T-helper 2 cell treated with Interferon-gamma antibody and Interleukin-4, amounts not matched to agents 100 ng/mL and 5 ng/mL, for 36 hours (primary cell): ENCODE measurements around the gene ZBED4. TPM values are rescaled to one million over a fixed set of nuclear protein-coding genes. Genes with fewer than 3 reads are reported as not detected.

ENCODE experiments used
- intact Hi-C: fragments of 100-400 bp; cut with micrococcal nuclease; formaldehyde crosslinking; loops from one replicate; pipeline ENCODE4 v1.15.1; 2023
- total RNA-seq: library from RNA; stranded (reverse); gene quantifications from 2 replicates; pipeline ENCODE4 v1.2.3, GENCODE V29; 2022

ZBED4 gene
- total RNA-seq, 1 donor from 2014 or later = 24.0 TPM

DNA sequence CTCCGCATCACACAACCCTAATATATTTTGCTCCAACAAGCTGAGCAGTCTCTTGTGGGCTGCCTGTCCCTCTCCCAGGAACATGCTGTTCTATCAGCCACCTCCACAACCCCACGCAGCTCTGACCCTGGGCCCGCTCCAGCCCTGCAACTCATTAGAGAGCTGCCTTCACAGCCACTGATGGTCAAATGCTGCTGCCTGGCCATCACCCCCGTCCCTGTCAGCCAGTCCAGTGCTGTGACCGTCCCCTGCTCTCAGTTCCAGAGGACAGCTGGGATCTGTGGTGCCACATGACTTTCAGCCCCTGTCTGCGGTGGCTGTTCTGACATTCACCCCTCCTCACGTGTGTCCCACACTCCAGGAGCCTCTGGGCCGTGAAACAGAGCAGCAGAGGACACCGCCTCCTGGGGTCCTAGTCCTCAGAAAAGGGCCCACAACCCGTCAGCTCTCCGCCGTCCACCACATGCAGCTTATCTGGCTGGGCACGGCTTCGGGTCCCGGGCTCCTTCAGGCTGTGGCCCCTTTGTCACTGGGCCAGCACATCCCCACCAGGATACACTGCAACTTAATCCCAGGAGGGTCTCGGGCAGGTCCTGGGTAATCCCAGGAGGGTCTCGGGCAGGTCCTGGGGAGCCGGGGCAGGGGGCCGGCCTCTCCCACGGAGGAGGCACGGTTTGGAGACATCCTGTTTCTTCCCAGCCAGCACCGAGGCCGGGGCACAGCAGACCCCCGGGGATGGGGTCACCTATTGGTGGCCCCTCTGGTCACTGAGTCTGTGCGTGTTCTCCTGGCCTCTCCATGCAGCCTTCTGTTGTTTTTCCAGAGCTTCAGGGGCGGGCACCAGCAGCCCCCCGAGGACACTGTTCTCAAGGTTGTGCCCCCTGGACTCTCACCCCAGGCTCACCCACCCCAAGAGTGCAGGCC lies 79.9 kb downstream of the ZBED4 start:
- intact Hi-C loops = no loop called here

DNA sequence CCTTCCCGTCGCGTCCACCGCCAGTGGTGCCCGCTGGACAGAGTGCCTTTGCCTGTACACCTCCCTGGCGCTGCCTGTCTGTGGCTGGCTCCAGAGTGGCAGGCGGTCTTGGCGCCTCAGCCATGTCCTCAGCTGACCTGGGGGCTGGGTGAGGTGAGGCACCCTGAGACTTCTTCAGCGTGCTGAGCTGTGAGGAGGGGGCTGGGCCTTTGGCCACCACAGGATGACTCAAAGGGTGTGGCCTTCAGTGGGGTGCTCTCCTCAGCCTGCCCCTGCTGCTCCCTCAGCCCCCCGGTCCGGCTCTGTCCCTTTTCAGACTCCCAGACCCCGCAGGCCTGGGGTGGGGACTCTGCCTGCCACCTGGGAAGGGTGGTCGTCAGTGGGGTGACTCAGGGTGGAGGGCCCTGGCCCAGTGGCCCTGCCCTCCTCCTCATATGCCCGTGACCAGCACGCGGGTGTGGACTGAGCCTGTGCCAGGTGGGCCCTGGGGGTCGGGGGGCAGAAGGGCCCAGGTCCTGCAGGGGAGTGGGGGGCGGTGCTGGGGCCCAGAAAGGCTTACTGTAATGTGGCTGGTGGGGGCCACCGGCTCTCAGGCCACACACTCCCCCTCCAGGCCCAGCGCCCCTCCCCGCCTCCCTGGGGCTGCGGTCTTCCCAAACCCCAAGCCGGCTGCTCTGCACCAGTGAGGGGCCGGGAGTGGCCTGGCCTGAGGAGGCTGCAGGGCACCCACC lies 80.7 kb downstream of the ZBED4 start:
- intact Hi-C loops = no loop called here

DNA sequence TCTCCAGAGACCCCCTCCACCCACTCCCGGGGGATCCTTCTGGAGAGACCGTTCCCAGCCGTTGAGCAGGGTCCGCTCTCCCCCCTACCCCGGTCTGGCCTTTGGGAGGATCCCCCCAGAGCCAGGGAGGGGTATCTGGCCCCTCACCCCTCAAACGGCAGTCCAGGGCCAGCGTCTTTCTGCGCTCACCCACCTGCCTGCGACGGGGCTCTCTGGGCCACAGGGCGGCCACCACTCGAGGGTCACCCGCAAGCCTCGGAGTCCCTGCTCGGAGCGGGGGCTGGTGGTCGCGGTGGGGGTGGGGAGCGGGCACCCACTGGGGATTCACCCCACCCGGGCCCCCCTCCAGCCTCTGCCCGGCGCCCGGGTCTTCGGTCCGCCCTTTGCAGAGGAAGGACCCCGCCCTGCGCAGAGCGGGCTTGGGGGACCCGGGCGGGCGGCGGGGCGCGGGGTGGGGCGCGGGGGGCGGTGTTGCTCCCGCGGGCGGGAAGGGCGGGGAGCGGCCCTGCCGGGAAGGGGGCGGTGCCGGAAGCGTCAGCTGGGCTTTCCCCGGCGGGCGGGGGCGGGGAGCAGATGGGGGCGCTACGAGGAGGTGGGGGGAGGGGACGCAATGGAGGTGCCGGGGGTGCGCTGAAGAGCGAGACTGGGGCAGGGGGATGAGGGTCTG lies 81.4 kb downstream of the ZBED4 start:
- intact Hi-C loops = no loop called here

DNA sequence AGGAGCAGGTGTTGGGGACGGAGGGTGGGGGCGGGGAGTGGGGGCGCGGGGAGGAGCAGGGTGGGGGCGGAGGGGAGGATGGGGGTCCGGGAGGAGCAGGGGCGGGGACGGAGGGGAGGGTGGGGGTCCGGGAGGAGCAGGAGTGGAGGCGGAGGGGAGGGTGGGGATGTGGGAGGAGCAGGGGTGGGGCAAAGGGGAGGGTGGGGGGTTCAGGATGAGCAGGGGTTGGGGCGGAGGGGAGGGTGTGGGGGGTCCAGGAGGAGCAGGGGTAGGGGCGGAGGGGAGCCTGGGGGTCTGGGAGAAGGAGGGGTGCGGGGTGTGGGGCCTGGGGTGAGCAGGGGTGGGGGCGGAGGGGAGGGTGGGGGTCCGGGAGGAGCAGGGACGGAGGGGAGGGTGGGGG lies 81.9 kb downstream of the ZBED4 start:
- intact Hi-C loops = no loop called here

DNA sequence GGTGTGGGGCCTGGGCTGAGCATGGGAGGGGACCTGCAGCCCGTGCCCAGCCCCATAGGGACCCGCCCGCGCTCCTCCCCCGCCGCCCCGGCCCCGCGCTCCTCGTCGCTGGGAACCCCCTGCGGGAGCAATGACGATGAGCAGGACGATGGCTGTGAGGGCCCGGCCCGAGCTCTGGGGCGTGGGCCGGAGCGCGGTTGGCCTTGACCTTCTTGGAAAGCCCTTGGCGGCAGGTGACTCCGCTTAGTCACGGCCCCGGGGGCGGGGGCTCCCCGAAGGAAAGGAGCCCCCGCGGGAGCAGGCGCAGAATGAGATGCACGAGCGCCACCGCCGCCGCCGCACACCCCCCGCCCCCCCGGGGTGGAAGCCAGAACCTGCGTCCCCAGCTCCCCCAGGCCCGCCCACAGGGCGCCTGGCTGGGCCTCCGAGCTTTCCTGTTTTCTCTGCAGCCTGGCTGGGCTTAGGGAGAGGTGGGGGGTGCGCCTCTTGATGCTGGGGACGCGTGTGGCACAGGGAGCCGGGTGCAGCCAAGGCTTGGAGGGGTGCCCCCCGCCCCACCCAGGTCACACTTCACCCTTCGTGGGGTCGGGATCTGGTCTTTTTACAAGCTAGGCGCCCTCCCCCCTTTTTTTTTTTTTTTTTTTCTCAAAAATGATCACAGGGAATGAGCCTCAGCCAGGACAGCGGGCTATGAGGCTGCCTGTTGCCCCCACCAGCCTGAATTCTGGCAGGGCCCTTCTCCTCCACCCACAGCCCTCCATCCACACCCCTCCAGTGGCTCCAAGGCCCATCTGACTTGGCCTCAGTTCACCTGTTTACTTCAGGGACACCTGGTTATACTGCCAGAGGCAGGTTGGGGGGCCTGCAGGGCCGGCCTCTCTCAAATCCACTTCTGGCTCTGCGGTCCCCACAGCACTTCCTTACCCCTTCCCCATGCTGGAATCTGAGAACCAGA lies 82.7 kb downstream of the ZBED4 start:
- intact Hi-C loops = loop anchor here (1.0 to 2.0 kb wide), 4 partner anchors 9 to 35 kb away; partner anchors contain the start of genes ALG12, CRELD2 and PIM3

DNA sequence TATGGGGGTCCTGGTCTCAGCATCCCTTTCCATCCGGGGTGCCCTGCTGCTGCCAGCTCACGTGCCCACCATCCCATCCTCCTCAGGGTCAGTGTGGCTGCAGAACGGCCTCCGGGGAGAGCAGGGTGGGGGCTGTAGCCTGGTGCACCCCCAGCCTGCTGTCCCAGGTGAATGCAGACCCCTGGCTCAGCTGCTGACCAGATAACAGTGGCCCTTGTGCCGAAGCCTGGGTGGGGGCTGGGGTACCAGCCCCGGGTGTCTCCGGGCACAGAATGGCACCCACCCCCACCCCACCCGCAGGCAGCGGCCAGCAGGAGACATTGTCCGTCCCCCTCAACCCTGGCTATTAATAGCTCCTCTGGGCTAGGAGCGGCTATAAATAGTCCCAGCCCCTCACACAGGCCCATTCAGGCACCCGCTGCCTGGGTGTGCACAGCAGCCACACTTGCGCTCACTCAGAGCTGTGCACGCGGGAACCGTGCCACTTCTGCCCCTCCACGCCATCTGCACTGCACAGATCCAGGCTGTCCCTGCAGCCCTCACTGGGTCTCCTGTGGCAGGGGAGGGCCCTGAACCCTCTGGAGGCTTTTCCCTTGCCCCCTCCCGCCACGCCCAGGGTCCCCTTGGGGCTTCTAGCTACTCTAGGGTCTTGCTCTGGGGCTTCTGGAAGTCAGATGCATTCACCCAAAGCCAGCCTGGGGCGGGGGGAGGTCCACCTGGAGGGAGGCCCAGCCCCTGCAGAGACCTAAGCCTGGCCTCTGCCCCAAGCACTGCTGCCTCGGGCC lies 83.5 kb downstream of the ZBED4 start:
- intact Hi-C loops = loop anchor here (1.0 to 2.0 kb wide), 4 partner anchors 8 to 34 kb away; partner anchors contain the start of genes ALG12, CRELD2 and PIM3

DNA sequence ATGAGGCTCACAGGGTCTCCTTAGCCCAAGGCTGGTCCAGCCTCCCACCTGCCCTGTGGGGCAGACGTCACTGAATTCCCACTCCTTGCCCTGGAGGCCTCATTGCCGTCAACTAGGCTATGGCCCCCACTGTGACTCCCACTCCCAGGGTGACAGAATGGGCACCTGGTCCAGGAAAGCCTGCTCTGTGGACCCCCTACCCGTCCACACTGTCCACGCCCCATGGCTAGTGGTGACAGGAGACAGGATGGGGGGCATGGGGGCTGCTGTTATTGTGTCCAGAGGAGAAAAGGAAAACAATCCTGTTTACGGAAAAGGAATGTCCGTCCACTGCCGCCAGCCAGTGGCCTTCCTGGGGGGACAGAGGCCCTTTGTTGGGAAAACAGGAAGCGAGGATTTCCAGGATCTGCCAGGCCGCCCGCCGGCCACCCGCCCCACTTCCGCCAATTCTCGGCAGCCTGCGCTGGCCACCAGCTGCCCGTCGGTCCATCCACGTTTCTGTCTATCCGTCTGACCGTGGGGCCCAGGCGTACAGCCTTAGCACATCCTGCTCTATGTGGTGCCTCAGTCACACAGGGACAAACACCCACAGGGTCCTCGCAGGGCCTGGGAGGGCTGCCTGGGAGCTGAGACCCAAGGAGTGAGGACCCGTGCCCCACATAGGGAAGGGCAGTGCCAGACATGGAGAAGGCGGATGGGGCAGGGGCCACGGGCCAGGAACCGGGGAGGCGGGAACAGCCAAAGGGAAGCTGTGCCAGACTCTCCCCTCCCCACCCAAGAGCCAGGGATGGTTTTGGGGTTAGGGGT lies 84.3 kb downstream of the ZBED4 start:
- intact Hi-C loops = loop anchor here (2.0 kb wide), 1 partner anchor 33 kb away; no protein-coding TSS in a partner anchor

DNA sequence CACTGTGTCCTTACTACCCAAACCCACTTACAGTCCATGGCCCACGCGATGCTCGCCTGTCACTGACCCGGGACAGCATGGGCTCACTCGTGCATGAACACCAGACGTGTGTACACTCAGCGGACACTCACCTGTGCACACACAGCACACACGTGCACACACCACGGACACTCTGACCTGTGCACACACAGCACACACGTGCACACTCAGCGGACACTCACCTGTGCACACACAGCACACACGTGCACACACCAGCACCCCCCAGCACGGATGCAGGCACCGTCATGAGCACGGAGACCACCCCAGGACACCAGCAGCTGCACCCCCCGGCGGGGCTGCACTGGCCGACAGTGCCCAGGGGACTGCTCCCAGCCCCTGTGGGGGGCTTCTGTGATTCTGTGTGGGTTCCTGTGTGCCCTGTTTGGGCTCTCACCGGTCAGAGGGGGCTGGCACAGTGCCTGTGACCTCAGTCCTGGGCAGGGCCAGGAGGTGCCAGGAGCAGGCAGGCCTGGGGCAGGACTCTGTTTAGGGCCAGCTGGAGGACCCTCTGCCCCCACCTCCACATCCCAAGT lies 85.0 kb downstream of the ZBED4 start:
- intact Hi-C loops = no loop called here

Other genes with a start within 250 kb of the ZBED4 start
- 46.6 and 48.1 TPM in 2 replicates for gene BRD1, start 26.0 kb upstream of the ZBED4 start, total RNA-seq
- 15.6 and 20.7 TPM in 2 replicates for gene ALG12, start 64.6 kb downstream of the ZBED4 start, total RNA-seq
- gene CRELD2, start 64.8 kb downstream of the ZBED4 start, total RNA-seq = 73.9 and 75.1 TPM in 2 replicates
- 52.6 and 52.8 TPM in 2 replicates for gene PIM3, start 106.9 kb downstream of the ZBED4 start, total RNA-seq
- gene IL17REL, start 158.9 kb downstream of the ZBED4 start, total RNA-seq = not detected in 2 replicates
- gene TTLL8, start 204.5 kb downstream of the ZBED4 start, total RNA-seq = not detected in 2 replicates
- 0.32 and 0.55 TPM in 2 replicates for gene MLC1, start 231.6 kb downstream of the ZBED4 start, total RNA-seq
- gene MOV10L1, start 236.2 kb downstream of the ZBED4 start, total RNA-seq = not detected in 2 replicates